Heart left ventricle (tissue), 16 donors: Measurements from ENCODE around the gene GNB1. TPM values are rescaled to one million over a fixed set of nuclear protein-coding genes. Genes with fewer than 3 reads are reported as not detected.
A peak's percentile ranks its signal among the peaks of the same experiment; 100 is the strongest.
"Not testable (repeated sequence)": the region's sequence is repeated elsewhere in the genome, so short reads cannot be mapped to it uniquely, and the experiment has no call there.

ENCODE experiments used
- ATAC-seq, 4 donors: fragments of 200-7000 bp; cut with Tn5 transposase; one replicate each; pipeline ENCODE4 v1.9.1; 2020 to 2022; ENCODE audit warnings: moderate library complexity in 4 of 4, mild to moderate bottlenecking in 3 of 4, moderate number of reproducible peaks in 1 of 4
- DNase-seq, 5 donors: peaks; one replicate each; pipeline ENCODE4 v3.0.0-alpha.2; 2020
- H3K27ac ChIP-seq, 12 donors: fragments of 200-600 bp; sonication (generic) in 4 of 12; one replicate each; pipeline versions ENCODE4 v1.5.0 to v1.8.0; 2016 to 2022; ENCODE audit warnings: mild to moderate bottlenecking in 2 of 12
- H3K27me3 ChIP-seq, 9 donors: fragments of 200-600 bp; sonication (generic) in 2 of 9; one replicate each; pipeline versions ENCODE4 v1.5.1 to v1.8.0; 2016 to 2022; ENCODE audit warnings: mild to moderate bottlenecking in 3 of 9
- H3K36me3 ChIP-seq, 9 donors: fragments of 200-600 bp; sonication (generic) in 2 of 9; one replicate each; pipeline versions ENCODE4 v1.5.0 to v1.8.0; 2018 to 2022; ENCODE audit warnings: mild to moderate bottlenecking in 2 of 9
- H3K4me1 ChIP-seq, 12 donors: fragments of 200-600 bp; sonication (generic) in 4 of 12; one replicate each; pipeline versions ENCODE4 v1.5.0 to v1.8.0; 2016 to 2022; ENCODE audit warnings: mild to moderate bottlenecking in 3 of 12
- H3K4me3 ChIP-seq, 12 donors: fragments of 200-600 bp; sonication (generic) in 4 of 12; one replicate each; pipeline versions ENCODE4 v1.5.0 to v1.8.0; 2017 to 2022; ENCODE audit warnings: mild to moderate bottlenecking in 9 of 12, moderate library complexity in 4 of 12
- H3K9me3 ChIP-seq, 12 donors: fragments of 200-600 bp; sonication (generic) in 4 of 12; one replicate each; pipeline versions ENCODE4 v1.5.0 to v1.8.0; 2016 to 2022; ENCODE audit warnings: mild to moderate bottlenecking in 1 of 12
- POLR2A ChIP-seq, 2 donors: fragments of 450-650 bp; IDR thresholded peaks; one replicate each; pipeline ENCODE4 v1.6.1; 2017; ENCODE audit warnings: antibody characterized with exemption in 2 of 2, mild to moderate bottlenecking in 2 of 2, moderate library complexity in 2 of 2
- WGBS, 4 donors: extraction: QIAGEN DNeasy Blood & Tissue Kit in 2 of 4; methylation state at CpG; one replicate each; pipeline versions ENCODE4 v1.1.5 to v1.1.7; 2013 to 2018; 5-methylcytosine and 5-hydroxymethylcytosine counted together
- intact Hi-C, 10 donors: fragments of 100-400 bp; cut with DNase I; formaldehyde crosslinking; loops; one replicate each; pipeline versions ENCODE4 v1.11.1 to v1.14.2; 2022
- polyA plus RNA-seq, 2 donors: library from polyadenylated mRNA; stranded (reverse); fragments of 200-250 nt; gene quantifications; one replicate each; pipeline ENCODE4 v1.2.3, GENCODE V29; 2013
- total RNA-seq, 9 donors: library from RNA; depleted of rRNA in 2 of 9; stranded (reverse); fragments of >200 nt in 2 of 9; fragmentation: NEBNext Ultra II Directional in 3 of 9; extraction: Animal tissue kit (Norgen Biotek cat#: 25700) in 3 of 9; gene quantifications; one replicate each; pipeline versions ENCODE4 v1.1.0 to v1.2.4, GENCODE V29; 2016 to 2023
- donor health status: ischemic (EF 13 %, LVEDD 7.1; RV severe dilation, severe dysfunction).
- donor health status: healthy with polysubstance abuse.
- donor health status: DM: no; HTN: yes; CAD: no.
- donor health status: DM: no; HTN: no; CAD: no.
- donor health status: ischemic (EF 25% LVEDD 6.9; RV normal size, moderate dysfunction).
- donor health status: ischemic (EF 25% LVEDD 5.7; RV mildly dilated, moderate dysfunction).
- donor health status: healthy.
- donor health status: DM: yes; HTN: yes; CAD: no.
- donor health status: ischemic (EF 35%, LVEDD 5.7; RV mildly dilated, moderate dysfunction).
- donor health status: nonischemic (EF 11% LVEDD 7.7; RV severe dilation, severe dysfunction).
- donor health status: DM: yes; HTN: yes; CAD: no.
- donor health status: PGD.
- donor health status: ischemic (EF 29% LVEDD 5.4; RV normal size, mild dysfunction).
- donor health status: nonischemic (EF 23%, LVEDD 6.1; RV moderate dilation, normal function).

GNB1 gene
- total and polyA plus RNA-seq, 11 donors: 52.9 to 275 (median 172) TPM

- TF ChIP-seq POLR2A (IDR thresholded peaks at IDR 0.05): peak in 1 of 2 donors; percentile 43
- intact Hi-C loops: loop anchor here in 1 of 10 donors (10.0 kb wide), 1 partner anchor 51 kb away; the partner anchor contains the start of gene SLC35E2B
- ATAC-seq: peak; percentile 66 to 92 (median 91)
- Histone ChIP-seq H3K4me3 (peak overlapping the region in 9 of 12 donors; percentile 31 to 62 (median 58)), H3K27ac (peak overlapping the region in 9 of 12 donors; percentile 74 to 97 (median 91))
- DNase-seq: peak; percentile 82 to 90 (median 85)
- H3K27me3 ChIP-seq, H3K36me3 ChIP-seq, H3K9me3 ChIP-seq, H3K4me1 ChIP-seq: not testable (repeated sequence)
- WGBS, 4 donors: 0 to 1% (median 0%) methylated on average over 17 to 81 of the region's 101 CpGs
Observed at GRCh38 chr1:1745651-1746565, 145.0 kb downstream of the GNB1 start.

- H3K4me1 ChIP-seq, H3K27me3 ChIP-seq, H3K27ac ChIP-seq, H3K9me3 ChIP-seq, ATAC-seq, H3K4me3 ChIP-seq: not testable (repeated sequence)
- H3K36me3 ChIP-seq: peaks cover 0 to 11% (median 4%) of the 10 kb centered on the region in 9 donors
- intact Hi-C loops: loop anchor here in 1 of 10 donors (10.0 kb wide), 1 partner anchor 48 kb away; the partner anchor contains the start of gene SLC35E2B
- peak in 1 of 5 donors; percentile 17 for DNase-seq
- 83 to 91% (median 87%) methylated on average over 11 of the region's 11 CpGs for WGBS, 4 donors
Observed at GRCh38 chr1:1742529-1742928, 148.4 kb downstream of the GNB1 start.

- intact Hi-C loops: loop anchor here in 1 of 10 donors (10.0 kb wide), 1 partner anchor 46 kb away; the partner anchor contains the start of gene SLC35E2B
- H3K4me1 ChIP-seq, ATAC-seq, H3K4me3 ChIP-seq, H3K9me3 ChIP-seq, H3K27me3 ChIP-seq: not testable (repeated sequence)
- peak overlapping the region in 1 of 12 donors; percentile 63 for H3K27ac ChIP-seq
- WGBS, 4 donors: 85 to 92% (median 88%) methylated on average over 11 to 12 of the region's 12 CpGs
- DNase-seq: peak in 1 of 5 donors; percentile 6
- peaks cover 0 to 20% (median 8%) of the 10 kb centered on the region in 9 donors for H3K36me3 ChIP-seq
Observed at GRCh38 chr1:1741013-1741412, 149.9 kb downstream of the GNB1 start.

GRCh38 chr1:1738799-1739337 lies 152.0 kb downstream of the GNB1 start:
- H3K27me3 ChIP-seq, H3K4me1 ChIP-seq, H3K27ac ChIP-seq, H3K4me3 ChIP-seq, intact Hi-C loops, DNase-seq, H3K9me3 ChIP-seq: not testable (repeated sequence)
- H3K36me3 ChIP-seq: peaks cover 0 to 34% (median 15%) of the 10 kb centered on the region in 9 donors
- peak in 1 of 4 donors; percentile 20 for ATAC-seq
- WGBS, 4 donors: 87 to 88% methylated on average over 11 to 12 of the region's 22 CpGs; no CpG with 5 or more reads in 2 of the 4 donors

- DNase-seq (peak in 1 of 5 donors; percentile 15), ATAC-seq (peak in 2 of 4 donors; percentile 20 to 36)
- intact Hi-C loops, H3K4me1 ChIP-seq, H3K27ac ChIP-seq, H3K9me3 ChIP-seq, H3K4me3 ChIP-seq, H3K27me3 ChIP-seq: not testable (repeated sequence)
- 93 to 96% (median 94%) methylated on average over 13 to 34 of the region's 44 CpGs for WGBS, 4 donors
- peaks cover 0 to 41% (median 24%) of the 10 kb centered on the region in 9 donors for H3K36me3 ChIP-seq
Observed at GRCh38 chr1:1737675-1738590, 153.0 kb downstream of the GNB1 start.

Other genes with a start within 250 kb of the GNB1 start
- gene CDK11B, start 232.1 kb downstream of the GNB1 start, total RNA-seq: 10 to 100 TPM; 20.4 to 30.9 (median 24.5) TPM
- 10 to 100 TPM; 34.9 to 39.4 TPM for gene CDK11B, start 232.1 kb downstream of the GNB1 start, polyA plus RNA-seq
- gene SLC35E2B, start 198.3 kb downstream of the GNB1 start, total RNA-seq: 10 to 100 TPM; 15.1 to 29.2 (median 21.2) TPM
- 10 to 100 TPM; 12.2 to 14.4 TPM for gene SLC35E2B, start 198.3 kb downstream of the GNB1 start, polyA plus RNA-seq
- gene CDK11A, start 166.7 kb downstream of the GNB1 start, total RNA-seq: 10 to 100 TPM in 7 of 9 donors, 1 to 10 TPM in 2; 4.2 to 25.5 (median 16.7) TPM
- gene CDK11A, start 166.7 kb downstream of the GNB1 start, polyA plus RNA-seq: 10 to 100 TPM; 10.8 to 30.1 TPM
- 10 to 100 TPM; 17.7 to 45.2 (median 23.3) TPM for gene NADK, start 112.6 kb downstream of the GNB1 start, total RNA-seq
- 10 to 100 TPM; 20.4 to 26.4 TPM for gene NADK, start 112.6 kb downstream of the GNB1 start, polyA plus RNA-seq
- gene CALML6, start 24.2 kb upstream of the GNB1 start, total RNA-seq: under 1 TPM in 3 of 9 donors, not detected in 6; 0.17 to 0.58 (median 0.29) TPM
- not detected for gene CALML6, start 24.2 kb upstream of the GNB1 start, polyA plus RNA-seq
- gene TMEM52, start 28.2 kb upstream of the GNB1 start, total RNA-seq: 1 to 10 TPM in 6 of 9 donors, under 1 TPM in 3; 0.35 to 2.4 (median 1.1) TPM
- 1 to 10 TPM; 1.6 to 7.9 TPM for gene TMEM52, start 28.2 kb upstream of the GNB1 start, polyA plus RNA-seq
- under 1 TPM in 2 of 9 donors, not detected in 7; 0.07 to 0.33 TPM for gene CFAP74, start 112.7 kb upstream of the GNB1 start, total RNA-seq
- gene CFAP74, start 112.7 kb upstream of the GNB1 start, polyA plus RNA-seq: under 1 TPM in 1 of 2 donors, not detected in 1; 0.03 TPM
- 1 to 10 TPM in 2 of 9 donors, under 1 TPM in 5, not detected in 2; 0.21 to 1.1 (median 0.61) TPM for gene GABRD, start 128.3 kb upstream of the GNB1 start, total RNA-seq
- under 1 TPM; 0.65 to 0.67 TPM for gene GABRD, start 128.3 kb upstream of the GNB1 start, polyA plus RNA-seq
- gene PRKCZ, start 159.3 kb upstream of the GNB1 start, total RNA-seq: 10 to 100 TPM; 12.5 to 17.3 (median 16.4) TPM
- gene PRKCZ, start 159.3 kb upstream of the GNB1 start, polyA plus RNA-seq: 10 to 100 TPM; 16.7 to 20.7 TPM